GM19467 (cell line): ENCODE measurements around the gene MLPH.

Experiments used
- ATAC-seq: cut with Tn5 transposase; IDR thresholded peaks from one replicate; pipeline ENCODE4 v1.9.1; 2021; ENCODE audit warnings: mild to moderate bottlenecking, moderate library complexity; ENCODE audit not compliant: unreplicated experiment

Gene MLPH

GRCh38 chr2:237486819-237487448, at the start of gene MLPH:
TSS of gene MLPH (plus strand) at chr2:237487251. CDS start at chr2:237493427, 6,176 bp downstream.
- no peak for ATAC-seq

GRCh38 chr2:237437566-237437965, 49.5 kb upstream of the MLPH start:
- no peak for ATAC-seq

- no peak for ATAC-seq
Measured at GRCh38 chr2:237438080-237438940, 48.7 kb upstream of the MLPH start.

- ATAC-seq = no peak
Measured at GRCh38 chr2:237440819-237441281, 46.2 kb upstream of the MLPH start.

GRCh38 chr2:237441605-237442274, 45.3 kb upstream of the MLPH start:
- ATAC-seq = no peak

- no peak for ATAC-seq
Measured at GRCh38 chr2:237444071-237444470, 43.0 kb upstream of the MLPH start.

GRCh38 chr2:237445611-237446337, 41.3 kb upstream of the MLPH start:
- no peak for ATAC-seq

- no peak for ATAC-seq
Measured at GRCh38 chr2:237446338-237446665, 40.7 kb upstream of the MLPH start.

- no peak for ATAC-seq
Measured at GRCh38 chr2:237447496-237447895, 39.6 kb upstream of the MLPH start.

GRCh38 chr2:237448171-237448570, 38.9 kb upstream of the MLPH start:
- no peak for ATAC-seq

- ATAC-seq = no peak
Measured at GRCh38 chr2:237448626-237449025, 38.4 kb upstream of the MLPH start.

GRCh38 chr2:237449193-237449881, 37.7 kb upstream of the MLPH start:
- ATAC-seq = no peak

GRCh38 chr2:237450108-237450507, 36.9 kb upstream of the MLPH start:
- ATAC-seq = no peak

- no peak for ATAC-seq
Measured at GRCh38 chr2:237450583-237450982, 36.5 kb upstream of the MLPH start.

GRCh38 chr2:237451643-237452469, 35.2 kb upstream of the MLPH start:
- no peak for ATAC-seq

- no peak for ATAC-seq
Measured at GRCh38 chr2:237452861-237453260, 34.2 kb upstream of the MLPH start.

- ATAC-seq = no peak
Measured at GRCh38 chr2:237453671-237454070, 33.4 kb upstream of the MLPH start.

GRCh38 chr2:237455764-237456163, 31.3 kb upstream of the MLPH start:
- ATAC-seq = no peak

- no peak for ATAC-seq
Measured at GRCh38 chr2:237456200-237456843, 30.7 kb upstream of the MLPH start.
